ENCODE data around the gene RPA3. TPM values are rescaled to one million over a fixed set of nuclear protein-coding genes. Genes with fewer than 3 reads are reported as not detected.

RPA3 gene
- total RNA-seq, 1 experiment from 2014 or later = 108 TPM

DNA sequence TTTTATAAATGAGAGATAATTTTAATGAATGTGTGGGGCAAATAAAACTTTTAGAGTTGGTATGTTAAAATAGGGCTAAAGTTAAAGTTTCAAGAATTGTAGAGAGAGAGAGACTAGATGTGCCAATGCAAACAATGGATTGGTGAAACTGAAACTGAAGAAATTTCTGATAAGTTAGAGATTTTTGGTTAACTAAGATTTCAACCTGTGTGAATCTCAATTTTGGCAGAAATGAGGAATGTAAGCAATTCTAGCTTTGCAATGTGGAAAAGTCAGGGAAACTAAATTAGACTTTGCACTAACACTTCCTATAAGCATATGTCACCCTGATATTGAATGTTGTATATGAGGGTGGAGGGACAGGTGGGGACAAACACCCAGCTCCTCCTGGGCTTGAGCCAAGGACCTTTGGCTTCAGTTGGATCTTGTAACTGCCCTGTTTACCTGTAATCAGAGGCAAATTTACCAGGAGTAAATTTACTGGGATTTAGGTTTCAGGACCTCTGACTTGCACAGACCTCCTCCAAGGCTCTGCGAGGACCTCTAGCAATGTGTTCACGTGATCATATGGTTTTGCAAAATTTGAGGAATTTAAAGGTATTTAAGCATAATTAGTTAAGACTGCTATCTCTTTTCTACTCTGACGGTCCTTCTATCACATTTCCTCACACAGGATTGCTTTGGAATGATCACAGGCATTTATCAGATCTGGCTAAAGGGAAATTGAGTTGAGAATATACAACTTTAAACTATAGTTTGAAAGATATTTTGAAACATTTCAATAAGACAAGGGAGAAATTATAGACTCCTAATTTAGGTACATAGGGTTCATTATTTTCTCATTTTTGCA lies 33.1 kb upstream of the RPA3 start:
- H3K56ac ChIP-seq (ENCODE audit: insufficient read length, low read depth, low read length) = no peak overlapping the region
- no peak overlapping the region for H2BK20ac ChIP-seq (ENCODE audit: low read depth, low read length, poor library complexity, severe bottlenecking)
- H3K9me3 Mint-ChIP-seq = no peaks in the 10 kb centered on the region
- H3K9me3 ChIP-seq (ENCODE audit: control insufficient read depth, low read depth, low read length) = no peaks in the 10 kb centered on the region
- no peak overlapping the region for H4K91ac ChIP-seq (ENCODE audit: insufficient read length, low read depth, low read length)
- WGBS (ENCODE audit: extremely low coverage, insufficient read length, low lambda C conversion rate) = no CpG with 5 or more reads among the region's 3 CpGs
- no peak overlapping the region for H3K18ac ChIP-seq (ENCODE audit: insufficient read length, low read depth, low read length)
- no peak overlapping the region for H3K4me2 ChIP-seq (ENCODE audit: insufficient read depth, insufficient read length, low read length)
- TF ChIP-seq, protein P1, sequence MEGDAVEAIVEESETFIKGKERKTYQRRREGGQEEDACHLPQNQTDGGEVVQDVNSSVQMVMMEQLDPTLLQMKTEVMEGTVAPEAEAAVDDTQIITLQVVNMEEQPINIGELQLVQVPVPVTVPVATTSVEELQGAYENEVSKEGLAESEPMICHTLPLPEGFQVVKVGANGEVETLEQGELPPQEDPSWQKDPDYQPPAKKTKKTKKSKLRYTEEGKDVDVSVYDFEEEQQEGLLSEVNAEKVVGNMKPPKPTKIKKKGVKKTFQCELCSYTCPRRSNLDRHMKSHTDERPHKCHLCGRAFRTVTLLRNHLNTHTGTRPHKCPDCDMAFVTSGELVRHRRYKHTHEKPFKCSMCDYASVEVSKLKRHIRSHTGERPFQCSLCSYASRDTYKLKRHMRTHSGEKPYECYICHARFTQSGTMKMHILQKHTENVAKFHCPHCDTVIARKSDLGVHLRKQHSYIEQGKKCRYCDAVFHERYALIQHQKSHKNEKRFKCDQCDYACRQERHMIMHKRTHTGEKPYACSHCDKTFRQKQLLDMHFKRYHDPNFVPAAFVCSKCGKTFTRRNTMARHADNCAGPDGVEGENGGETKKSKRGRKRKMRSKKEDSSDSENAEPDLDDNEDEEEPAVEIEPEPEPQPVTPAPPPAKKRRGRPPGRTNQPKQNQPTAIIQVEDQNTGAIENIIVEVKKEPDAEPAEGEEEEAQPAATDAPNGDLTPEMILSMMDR (conservative IDR thresholded peaks at IDR 0.05) = no peak
- H3K4me1 ChIP-seq (ENCODE audit: insufficient read depth, low read length) = no peaks in the 10 kb centered on the region
- no peak overlapping the region for H3K4ac ChIP-seq (ENCODE audit: low read depth, low read length)
- H2AK5ac ChIP-seq (ENCODE audit: insufficient read length, low read length) = no peak overlapping the region
- H4K8ac ChIP-seq (replicated peaks; ENCODE audit: insufficient read length, low read depth, low read length) = no peak overlapping the region
- no peak overlapping the region for H2BK12ac ChIP-seq (ENCODE audit: insufficient read length, low read depth, low read length)
- no peak overlapping the region for H3K23ac ChIP-seq (ENCODE audit: insufficient read length, low read depth, low read length)
- H3K4me1 Mint-ChIP-seq = no peaks in the 10 kb centered on the region
- no peaks in the 10 kb centered on the region for H3K79me1 ChIP-seq (ENCODE audit: insufficient read depth, low read depth, low read length, poor library complexity, severe bottlenecking)
- no peak overlapping the region for H3K9ac ChIP-seq (ENCODE audit: extremely low read depth, insufficient read length, low read length)
- H3K27ac ChIP-seq (ENCODE audit: insufficient read length, low read depth, low read length) = no peak overlapping the region
- no peak overlapping the region for H4K5ac ChIP-seq (ENCODE audit: insufficient read length, low read depth, low read length)
- H3T11ph ChIP-seq (ENCODE audit: low read length) = no peak overlapping the region
- H3K27me3 ChIP-seq (ENCODE audit: insufficient read depth, low read length) = no peaks in the 10 kb centered on the region
- H3K36me3 Mint-ChIP-seq (ENCODE audit: insufficient read depth in 1 of 3, low read depth in 3 of 3) = no peaks in the 10 kb centered on the region
- H2BK15ac ChIP-seq (ENCODE audit: low read depth, low read length) = no peak overlapping the region
- no peak for DNase-seq
- no peaks in the 10 kb centered on the region for H3K79me2 ChIP-seq (ENCODE audit: insufficient read depth, low read length)
- H3K23me2 ChIP-seq (ENCODE audit: insufficient read length, low read depth, low read length, poor library complexity, severe bottlenecking) = no peaks in the 10 kb centered on the region
- H2BK5ac ChIP-seq (ENCODE audit: insufficient read length, low read length) = no peak overlapping the region
- no peak overlapping the region for H3K14ac ChIP-seq (ENCODE audit: insufficient read depth, low read length)
- no peak overlapping the region for H3K4me3 Mint-ChIP-seq
- H3K27me3 Mint-ChIP-seq (ENCODE audit: low read depth) = no peaks in the 10 kb centered on the region
- H3K27ac Mint-ChIP-seq = no peak overlapping the region; a peak in 1 of 7 replicates
- no peak overlapping the region for H2AFZ ChIP-seq (ENCODE audit: low read length)
- no peak overlapping the region for H2BK120ac ChIP-seq (ENCODE audit: low read depth, low read length, poor library complexity, severe bottlenecking)
- no peaks in the 10 kb centered on the region for H4K20me1 ChIP-seq (ENCODE audit: control insufficient read depth, insufficient read depth, insufficient read length)
